CD4-positive, alpha-beta memory T cell (primary cell): Measurements from ENCODE around the gene C7. TPM values are rescaled to one million over a fixed set of nuclear protein-coding genes. Genes with fewer than 3 reads are reported as not detected.

Experiments used
- CTCF ChIA-PET: fragments of 350-600 bp; sonication (Branson Sonifier 250); formaldehyde crosslinking; loops from one replicate; lab custom pipeline; 2021; ENCODE audit warnings: inconsistent platforms; ENCODE audit not compliant: partially characterized antibody; lab: Charles Lee
- POLR2A ChIA-PET: fragments of 350-600 bp; sonication (Branson Sonifier 250); formaldehyde crosslinking; loops from one replicate; lab custom pipeline; 2021; ENCODE audit not compliant: partially characterized antibody; lab: Charles Lee
- DNase-seq, 5 donors: peaks; one replicate each; pipeline versions ENCODE4 v3.0.0 to v3.0.0-alpha.2; 2020 to 2022; ENCODE audit warnings: mixed read lengths in 1 of 5
- H3K27ac ChIP-seq: one replicate; pipeline ENCODE4 v1.7.0; 2013; ENCODE audit warnings: low read depth, low read length
- H3K27me3 ChIP-seq: 2 replicates; pipeline ENCODE4 v1.7.0; 2013; ENCODE audit warnings: mild to moderate bottlenecking, low read length, moderate library complexity; ENCODE audit not compliant: insufficient read depth
- H3K36me3 ChIP-seq: 2 replicates; pipeline ENCODE4 v1.7.0; 2013; ENCODE audit warnings: mild to moderate bottlenecking, low read length, moderate library complexity; ENCODE audit not compliant: insufficient read depth
- H3K4me1 ChIP-seq: 2 replicates; pipeline ENCODE4 v1.7.0; 2013; ENCODE audit warnings: mild to moderate bottlenecking, low read length, moderate library complexity; ENCODE audit not compliant: insufficient read depth
- H3K4me3 ChIP-seq, 2 donors: one replicate each; pipeline ENCODE4 v1.7.0; 2013; ENCODE audit warnings: low read length in 2 of 2, mild to moderate bottlenecking in 1 of 2
- H3K9me3 ChIP-seq, 2 donors: one replicate each; pipeline ENCODE4 v1.7.0; 2013; ENCODE audit warnings: low read length in 2 of 2, control low read depth in 1 of 2; ENCODE audit not compliant: control insufficient read depth in 1 of 2
- H3K27ac Mint-ChIP-seq, 7 donors: one replicate each; pipeline ENCODE4 v1.8.0; 2020 to 2021; ENCODE audit warnings: mixed read lengths in 7 of 7, mild to moderate bottlenecking in 6 of 7, inconsistent platforms in 3 of 7, moderate library complexity in 3 of 7
- H3K27me3 Mint-ChIP-seq, 2 donors: one replicate each; pipeline ENCODE4 v1.8.0; 2020 to 2021; ENCODE audit warnings: mixed read lengths in 2 of 2
- H3K36me3 Mint-ChIP-seq, 2 donors: one replicate each; pipeline ENCODE4 v1.8.0; 2020 to 2021; ENCODE audit warnings: mixed read lengths in 2 of 2, inconsistent platforms in 1 of 2, mild to moderate bottlenecking in 1 of 2
- H3K4me1 Mint-ChIP-seq, 4 donors: one replicate each; pipeline ENCODE4 v1.8.0; 2020 to 2021; ENCODE audit warnings: mixed read lengths in 4 of 4, mild to moderate bottlenecking in 1 of 4
- H3K4me3 Mint-ChIP-seq, 8 donors: one replicate each; pipeline ENCODE4 v1.8.0; 2020 to 2021; ENCODE audit warnings: mixed read lengths in 8 of 8, mild to moderate bottlenecking in 7 of 8, moderate library complexity in 6 of 8, inconsistent platforms in 3 of 8
- H3K9me3 Mint-ChIP-seq, 8 donors: one replicate each; pipeline ENCODE4 v1.8.0; 2020 to 2021; ENCODE audit warnings: mixed read lengths in 8 of 8, mild to moderate bottlenecking in 5 of 8, inconsistent platforms in 3 of 8, moderate library complexity in 1 of 8
- intact Hi-C: fragments of 100-400 bp; cut with micrococcal nuclease; formaldehyde crosslinking; loops from one replicate; pipeline ENCODE4 v1.15.1; 2023
- polyA plus RNA-seq, 2 donors: library from polyadenylated mRNA; unstranded; fragments of 300-500 nt; fragmentation: Illumina TruSeq; gene quantifications; one replicate each; pipeline ENCODE4 v1.2.3, GENCODE V29; 2021
- total RNA-seq, 2 experiments: library from RNA; stranded (reverse); gene quantifications; one replicate each; pipeline ENCODE4 v1.2.3, GENCODE V29; 2021

The C7 gene
- total and polyA plus RNA-seq, 4 experiments from 2014 or later = not detected

- POLR2A ChIA-PET = no interaction called here
- intact Hi-C loops = no loop called here
Observed at GRCh38 chr5:40945111-40945510, 35.8 kb downstream of the C7 start.

GRCh38 chr5:40955313-40955712 lies 46.0 kb downstream of the C7 start:
- CTCF ChIA-PET = no interaction called here
- Histone ChIP-seq H3K36me3 (no peaks in the 10 kb centered on the region), H3K4me1 (no peaks in the 10 kb centered on the region), H3K4me3 (no peak overlapping the region), H3K27ac (no peak overlapping the region), H3K9me3 (no peaks in the 10 kb centered on the region), H3K27me3 (no peaks in the 10 kb centered on the region)
- no peak for DNase-seq
- H3K4me3 Mint-ChIP-seq = no peak overlapping the region
- H3K9me3 Mint-ChIP-seq = peaks cover 0 to 13% (median 3%) of the 10 kb centered on the region in 8 donors
- intact Hi-C loops = no loop called here
- no peak overlapping the region for H3K27ac Mint-ChIP-seq
- POLR2A ChIA-PET = no interaction called here
- no peaks in the 10 kb centered on the region for H3K36me3 Mint-ChIP-seq
- no peaks in the 10 kb centered on the region for H3K4me1 Mint-ChIP-seq
- H3K27me3 Mint-ChIP-seq = peaks cover 0 to 6% of the 10 kb centered on the region in 2 donors

More at GRCh38 chr5:40945111-40945510, 35.8 kb downstream of the C7 start:
- no peaks in the 10 kb centered on the region for H3K36me3 Mint-ChIP-seq
- H3K9me3 Mint-ChIP-seq = no peaks in the 10 kb centered on the region
- no peak overlapping the region for H3K4me3 Mint-ChIP-seq
- H3K4me1 Mint-ChIP-seq = no peaks in the 10 kb centered on the region
- H3K36me3 ChIP-seq = no peaks in the 10 kb centered on the region
- H3K27ac ChIP-seq = no peak overlapping the region
- H3K9me3 ChIP-seq = no peaks in the 10 kb centered on the region
- peaks cover 4 to 9% of the 10 kb centered on the region in 2 donors for H3K27me3 Mint-ChIP-seq
- CTCF ChIA-PET = interaction anchor here (1.2 kb wide), 1 partner anchor 9 kb away, joined by 5 read pairs; no protein-coding TSS in a partner anchor
- no peak overlapping the region for H3K27ac Mint-ChIP-seq
- DNase-seq = no peak
- H3K4me3 ChIP-seq = no peak overlapping the region
- no peaks in the 10 kb centered on the region for H3K4me1 ChIP-seq
- no peaks in the 10 kb centered on the region for H3K27me3 ChIP-seq

- peaks cover 0 to 13% (median 3%) of the 10 kb centered on the region in 8 donors for H3K9me3 Mint-ChIP-seq
- Histone ChIP-seq H3K4me3 (no peak overlapping the region), H3K27ac (no peak overlapping the region), H3K36me3 (no peaks in the 10 kb centered on the region), H3K9me3 (no peaks in the 10 kb centered on the region), H3K27me3 (no peaks in the 10 kb centered on the region), H3K4me1 (no peaks in the 10 kb centered on the region)
- CTCF ChIA-PET = no interaction called here
- H3K27ac Mint-ChIP-seq = no peak overlapping the region
- no peak for DNase-seq
- H3K4me1 Mint-ChIP-seq = no peaks in the 10 kb centered on the region
- POLR2A ChIA-PET = no interaction called here
- intact Hi-C loops = no loop called here
- H3K4me3 Mint-ChIP-seq = no peak overlapping the region
- peaks cover 0 to 6% of the 10 kb centered on the region in 2 donors for H3K27me3 Mint-ChIP-seq
- no peaks in the 10 kb centered on the region for H3K36me3 Mint-ChIP-seq
Observed at GRCh38 chr5:40957048-40957447, 47.8 kb downstream of the C7 start.

- Mint-ChIP-seq H3K36me3 (no peaks in the 10 kb centered on the region), H3K9me3 (peaks cover 0 to 9% (median 2%) of the 10 kb centered on the region in 8 donors), H3K27me3 (peaks cover 0 to 2% of the 10 kb centered on the region in 2 donors), H3K27ac (no peak overlapping the region), H3K4me1 (no peaks in the 10 kb centered on the region), H3K4me3 (no peak overlapping the region)
- H3K27ac ChIP-seq = no peak overlapping the region
- POLR2A ChIA-PET = no interaction called here
- H3K27me3 ChIP-seq = no peaks in the 10 kb centered on the region
- intact Hi-C loops = no loop called here
- no peak for DNase-seq
- H3K4me3 ChIP-seq = no peak overlapping the region
- no peaks in the 10 kb centered on the region for H3K9me3 ChIP-seq
- no peaks in the 10 kb centered on the region for H3K36me3 ChIP-seq
- H3K4me1 ChIP-seq = no peaks in the 10 kb centered on the region
- CTCF ChIA-PET = no interaction called here
Observed at GRCh38 chr5:40958811-40959210, 49.5 kb downstream of the C7 start.

- intact Hi-C loops = no loop called here
- no peak for DNase-seq
- no peaks in the 10 kb centered on the region for H3K4me1 Mint-ChIP-seq
- ChIA-PET POLR2A (no interaction called here), CTCF (no interaction called here)
- no peaks in the 10 kb centered on the region for H3K27me3 ChIP-seq
- no peak overlapping the region for H3K27ac Mint-ChIP-seq
- no peak overlapping the region for H3K4me3 Mint-ChIP-seq
- no peak overlapping the region for H3K4me3 ChIP-seq
- H3K9me3 Mint-ChIP-seq = peaks cover 0 to 9% (median 2%) of the 10 kb centered on the region in 8 donors
- no peaks in the 10 kb centered on the region for H3K36me3 Mint-ChIP-seq
- no peaks in the 10 kb centered on the region for H3K9me3 ChIP-seq
- H3K36me3 ChIP-seq = no peaks in the 10 kb centered on the region
- no peak overlapping the region for H3K27ac ChIP-seq
- H3K4me1 ChIP-seq = no peaks in the 10 kb centered on the region
- H3K27me3 Mint-ChIP-seq = peaks cover 0 to 2% of the 10 kb centered on the region in 2 donors
Observed at GRCh38 chr5:40960037-40960436, 50.7 kb downstream of the C7 start.

- Histone ChIP-seq H3K9me3 (no peaks in the 10 kb centered on the region), H3K4me1 (no peaks in the 10 kb centered on the region), H3K36me3 (no peaks in the 10 kb centered on the region), H3K27me3 (no peaks in the 10 kb centered on the region), H3K4me3 (no peak overlapping the region), H3K27ac (no peak overlapping the region)
- Mint-ChIP-seq H3K4me1 (no peaks in the 10 kb centered on the region), H3K27ac (no peak overlapping the region), H3K36me3 (no peaks in the 10 kb centered on the region), H3K9me3 (peaks cover 0 to 9% (median 1%) of the 10 kb centered on the region in 8 donors), H3K4me3 (no peak overlapping the region), H3K27me3 (no peaks in the 10 kb centered on the region)
- ChIA-PET CTCF (no interaction called here), POLR2A (interaction anchor here (0.6 kb wide), 1 partner anchor 207 kb away, joined by 4 read pairs; no protein-coding TSS in a partner anchor)
- intact Hi-C loops = no loop called here
- no peak for DNase-seq
Observed at GRCh38 chr5:40962207-40962955, 53.1 kb downstream of the C7 start.

- H3K27me3 Mint-ChIP-seq = peaks cover 1 to 4% of the 10 kb centered on the region in 2 donors
- CTCF ChIA-PET = no interaction called here
Observed at GRCh38 chr5:40972434-40972833, 63.1 kb downstream of the C7 start.

More at GRCh38 chr5:40972434-40972833, 63.1 kb downstream of the C7 start:
- Histone ChIP-seq H3K36me3 (no peaks in the 10 kb centered on the region), H3K27me3 (no peaks in the 10 kb centered on the region), H3K4me1 (no peaks in the 10 kb centered on the region), H3K9me3 (no peaks in the 10 kb centered on the region), H3K4me3 (no peak overlapping the region), H3K27ac (no peak overlapping the region)
- Mint-ChIP-seq H3K36me3 (no peaks in the 10 kb centered on the region), H3K4me1 (no peaks in the 10 kb centered on the region), H3K27ac (no peak overlapping the region), H3K9me3 (peaks cover 0 to 3% (median 0%) of the 10 kb centered on the region in 8 donors), H3K4me3 (no peak overlapping the region)
- no peak for DNase-seq
- intact Hi-C loops = no loop called here
- POLR2A ChIA-PET = no interaction called here
